PC-3 (cell line): ENCODE measurements around the gene SLC18A2. TPM values are rescaled to one million over a fixed set of nuclear protein-coding genes. Genes with fewer than 3 reads are reported as not detected.
"Not testable (repeated sequence)": the region's sequence is repeated elsewhere in the genome, so short reads cannot be mapped to it uniquely, and the experiment has no call there.

Experiments
- ATAC-seq: fragments of 200-7000 bp; cut with Tn5 transposase; 2 replicates; pipeline ENCODE4 v1.9.1; 2020; ENCODE audit warnings: mild to moderate bottlenecking, moderate library complexity
- BruUV-seq: library from RNA; stranded (reverse); fragments of 400-500 nt; replicated peaks from 2 replicates; lab custom pipeline; 2021; lab: Mats Ljungman, UMichigan
- CTCF ChIA-PET: fragments of 300-600 bp; sonication (Branson Sonifier 250); formaldehyde crosslinking; loops from one replicate; lab custom pipeline; 2022; ENCODE audit warnings: antibody characterized with exemption; lab: Charles Lee
- POLR2A ChIA-PET: fragments of 300-600 bp; sonication (Branson Sonifier 250); formaldehyde crosslinking; loops from one replicate; lab custom pipeline; 2022; ENCODE audit warnings: antibody characterized with exemption; ENCODE audit not compliant: unreplicated experiment; lab: Charles Lee
- DNase-seq: peaks from one replicate; pipeline ENCODE4 v3.0.0-alpha.2; 2015
- H2AFZ ChIP-seq: fragments of 300-600 bp; sonication (generic); 2 replicates; pipeline ENCODE4 v1.6.0; 2016; ENCODE audit warnings: antibody characterized with exemption, low read length
- H3F3A ChIP-seq: fragments of 300-600 bp; sonication (generic); one replicate; pipeline ENCODE4 v1.6.0; 2017; ENCODE audit warnings: antibody characterized with exemption, low read length, control low read depth, mild to moderate bottlenecking; ENCODE audit not compliant: unreplicated experiment
- H3K27ac ChIP-seq: fragments of 300-600 bp; sonication (generic); 2 replicates; pipeline ENCODE4 v1.5.1; 2016; ENCODE audit warnings: mild to moderate bottlenecking, low read length
- H3K27me3 ChIP-seq: fragments of 300-600 bp; sonication (generic); 2 replicates; pipeline ENCODE4 v1.6.1; 2016; ENCODE audit warnings: low read length, mixed read lengths
- H3K36me3 ChIP-seq: fragments of 300-600 bp; sonication (generic); 2 replicates; pipeline ENCODE4 v1.6.1; 2016; ENCODE audit warnings: low read depth, mixed run types, low read length, mixed read lengths
- H3K4me1 ChIP-seq: fragments of 300-600 bp; sonication (generic); 2 replicates; pipeline ENCODE4 v1.5.1; 2016; ENCODE audit warnings: low read length; ENCODE audit not compliant: insufficient read depth
- H3K4me2 ChIP-seq: fragments of 300-600 bp; sonication (generic); 2 replicates; pipeline ENCODE4 v1.6.0; 2016; ENCODE audit warnings: low read length
- H3K4me3 ChIP-seq: fragments of 300-600 bp; sonication (generic); 2 replicates; pipeline ENCODE4 v1.5.1; 2016; ENCODE audit warnings: mild to moderate bottlenecking, low read length, mixed read lengths
- H3K79me2 ChIP-seq: fragments of 300-600 bp; sonication (generic); 2 replicates; pipeline ENCODE4 v1.6.1; 2017; ENCODE audit warnings: low read length, mixed read lengths
- H3K9ac ChIP-seq: fragments of 300-600 bp; sonication (generic); 2 replicates; pipeline ENCODE4 v1.6.0; 2016; ENCODE audit warnings: mild to moderate bottlenecking, low read length
- H3K9me2 ChIP-seq: fragments of 300-600 bp; sonication (generic); replicated peaks from 2 replicates; pipeline ENCODE4 v1.6.1; 2016; ENCODE audit warnings: mixed run types, low read length, mixed read lengths
- H3K9me3 ChIP-seq: fragments of 300-600 bp; sonication (generic); 2 replicates; pipeline ENCODE4 v1.6.1; 2016; ENCODE audit warnings: low read length, mixed read lengths
- H4K20me1 ChIP-seq: fragments of 300-600 bp; sonication (generic); 2 replicates; pipeline ENCODE4 v1.6.1; 2016; ENCODE audit warnings: low read length, mixed read lengths
- CTCF ChIP-seq: fragments of 300-600 bp; sonication (generic); conservative IDR thresholded peaks from 2 replicates; pipeline ENCODE4 v1.5.1; 2017; ENCODE audit warnings: antibody characterized with exemption, low read depth, mild to moderate bottlenecking, low read length
- EZH2 ChIP-seq: fragments of 300-600 bp; sonication (generic); IDR thresholded peaks from one replicate; pipeline ENCODE4 v1.6.1; 2017; ENCODE audit warnings: antibody characterized with exemption, mild to moderate bottlenecking, low read length; ENCODE audit not compliant: unreplicated experiment
- EZH2phosphoT487 ChIP-seq: fragments of 300-600 bp; sonication (generic); IDR thresholded peaks from 2 replicates; pipeline ENCODE4 v1.6.1; 2018; ENCODE audit warnings: mild to moderate bottlenecking, antibody characterized with exemption, low read length, borderline replicate concordance
- intact Hi-C: fragments of 100-400 bp; cut with micrococcal nuclease; formaldehyde crosslinking; loops from 2 replicates; pipeline ENCODE4 v1.9.0; 2023
- total RNA-seq: library from RNA; depleted of rRNA; stranded (reverse); fragments of >200 nt; gene quantifications from 2 replicates; pipeline ENCODE4 v1.2.3, GENCODE V29; 2014

Gene SLC18A2
- total RNA-seq, 1 experiment from 2014 or later = not detected

- H3K27ac ChIP-seq = no peak overlapping the region
- intact Hi-C loops = no loop called here
- POLR2A ChIA-PET = no interaction called here
- BruUV-seq = no TSS peak
- no peaks in the 10 kb centered on the region for H3K27me3 ChIP-seq
- no peaks in the 10 kb centered on the region for H4K20me1 ChIP-seq
- no peak overlapping the region for H3K4me3 ChIP-seq
- H3K4me1 ChIP-seq = peaks cover 12% of the 10 kb centered on the region
- no peaks in the 10 kb centered on the region for H3F3A ChIP-seq
- DNase-seq (no peak), ATAC-seq (no peak)
- no peaks in the 10 kb centered on the region for H3K9me3 ChIP-seq
- no peaks in the 10 kb centered on the region for H3K9me2 ChIP-seq
- CTCF ChIA-PET = no interaction called here
- no peaks in the 10 kb centered on the region for H3K36me3 ChIP-seq
- no peak overlapping the region for H2AFZ ChIP-seq
- no peak for TF ChIP-seq EZH2
- no peak for TF ChIP-seq CTCF
- no peak for TF ChIP-seq EZH2phosphoT487
- H3K79me2 ChIP-seq = no peaks in the 10 kb centered on the region
- H3K9ac ChIP-seq = no peak overlapping the region
- H3K4me2 ChIP-seq = no peak overlapping the region
Observed at GRCh38 chr10:117224881-117225280, 16.0 kb upstream of the SLC18A2 start.

GRCh38 chr10:117226813-117227451, 14.0 kb upstream of the SLC18A2 start:
- H4K20me1 ChIP-seq = no peaks in the 10 kb centered on the region
- H3F3A ChIP-seq = no peaks in the 10 kb centered on the region
- no peaks in the 10 kb centered on the region; the same call in 1 of the 2 replicates for H3K27me3 ChIP-seq
- no peak overlapping the region for H3K9ac ChIP-seq
- CTCF ChIA-PET = interaction anchor here (1.0 kb wide), 2 partner anchors 92 to 94 kb away, joined by 3 to 4 read pairs; no protein-coding TSS in a partner anchor
- POLR2A ChIA-PET = no interaction called here
- no peak overlapping the region for H3K4me2 ChIP-seq
- no peak overlapping the region for H3K4me3 ChIP-seq
- intact Hi-C loops = no loop called here
- no peaks in the 10 kb centered on the region for H3K9me3 ChIP-seq
- H2AFZ ChIP-seq = no peak overlapping the region
- DNase-seq (peak; percentile 56), ATAC-seq (peak; percentile 57)
- H3K9me2 ChIP-seq = no peaks in the 10 kb centered on the region
- H3K27ac ChIP-seq = no peak overlapping the region
- no peaks in the 10 kb centered on the region for H3K36me3 ChIP-seq
- H3K4me1 ChIP-seq = peaks cover under 1% of the 10 kb centered on the region; the same call in 1 of the 2 replicates
- TF ChIP-seq EZH2 (no peak), CTCF (peak; percentile 77)
- BruUV-seq = no TSS peak
- H3K79me2 ChIP-seq = no peaks in the 10 kb centered on the region

GRCh38 chr10:117228210-117228609, 12.7 kb upstream of the SLC18A2 start:
- TF ChIP-seq EZH2phosphoT487 = no peak
- TF ChIP-seq EZH2 = no peak
- no peak for TF ChIP-seq CTCF
- no peak overlapping the region for H3K9ac ChIP-seq
- no peaks in the 10 kb centered on the region for H3K36me3 ChIP-seq
- BruUV-seq = no TSS peak
- H2AFZ ChIP-seq = no peak overlapping the region
- H3K4me1 ChIP-seq = no peaks in the 10 kb centered on the region
- H3K4me2 ChIP-seq = no peak overlapping the region
- no peaks in the 10 kb centered on the region for H3K9me2 ChIP-seq
- ATAC-seq (no peak), DNase-seq (no peak)
- H3K27me3 ChIP-seq = no peaks in the 10 kb centered on the region; the same call in 1 of the 2 replicates
- H3K79me2 ChIP-seq = no peaks in the 10 kb centered on the region
- H4K20me1 ChIP-seq = no peaks in the 10 kb centered on the region
- no peaks in the 10 kb centered on the region for H3F3A ChIP-seq
- POLR2A ChIA-PET = no interaction called here
- H3K4me3 ChIP-seq = no peak overlapping the region
- CTCF ChIA-PET = no interaction called here
- H3K9me3 ChIP-seq = no peaks in the 10 kb centered on the region
- intact Hi-C loops = no loop called here
- no peak overlapping the region for H3K27ac ChIP-seq

GRCh38 chr10:117230107-117230506, 10.8 kb upstream of the SLC18A2 start:
- POLR2A ChIA-PET, H2AFZ ChIP-seq, H3K4me3 ChIP-seq, H3K4me2 ChIP-seq, DNase-seq, H4K20me1 ChIP-seq, BruUV-seq, H3K4me1 ChIP-seq, H3K79me2 ChIP-seq, H3F3A ChIP-seq, H3K9me2 ChIP-seq, intact Hi-C loops, ATAC-seq, H3K9ac ChIP-seq, H3K27ac ChIP-seq, H3K36me3 ChIP-seq, H3K27me3 ChIP-seq, H3K9me3 ChIP-seq: not testable (repeated sequence)
- CTCF ChIA-PET = interaction anchor here (0.5 kb wide), 1 partner anchor 89 kb away, joined by 4 read pairs; no protein-coding TSS in a partner anchor
